LNCAP (cell line): ENCODE data around the gene ZFP42.

ENCODE experiments used
- TF ChIP-seq, protein P1 (sequence below): fragments of 450-650 bp; IDR thresholded peaks from 2 replicates; pipeline ENCODE4 v1.5.1; 2017; ENCODE audit warnings: mild to moderate bottlenecking

The ZFP42 gene

DNA sequence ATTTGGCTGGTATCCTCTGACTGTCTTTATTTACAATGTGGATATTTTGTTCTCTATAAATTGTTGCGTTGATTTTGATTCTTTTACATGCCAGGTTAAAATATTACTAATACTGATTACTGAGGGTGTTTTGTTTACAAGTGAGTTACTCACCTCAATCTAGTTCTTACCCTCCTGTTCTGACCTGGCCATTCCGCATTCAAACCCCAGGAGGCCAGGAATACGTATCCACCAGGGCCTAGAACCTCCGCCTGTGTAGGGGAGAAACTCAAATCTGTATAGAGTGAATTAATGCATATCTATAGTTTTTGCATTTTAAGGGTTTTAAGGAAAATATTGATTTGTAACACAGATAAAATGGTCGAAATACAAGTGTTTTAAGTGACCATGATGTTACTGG, 2.6 kb upstream of the ZFP42 start:
- TF ChIP-seq, protein P1, sequence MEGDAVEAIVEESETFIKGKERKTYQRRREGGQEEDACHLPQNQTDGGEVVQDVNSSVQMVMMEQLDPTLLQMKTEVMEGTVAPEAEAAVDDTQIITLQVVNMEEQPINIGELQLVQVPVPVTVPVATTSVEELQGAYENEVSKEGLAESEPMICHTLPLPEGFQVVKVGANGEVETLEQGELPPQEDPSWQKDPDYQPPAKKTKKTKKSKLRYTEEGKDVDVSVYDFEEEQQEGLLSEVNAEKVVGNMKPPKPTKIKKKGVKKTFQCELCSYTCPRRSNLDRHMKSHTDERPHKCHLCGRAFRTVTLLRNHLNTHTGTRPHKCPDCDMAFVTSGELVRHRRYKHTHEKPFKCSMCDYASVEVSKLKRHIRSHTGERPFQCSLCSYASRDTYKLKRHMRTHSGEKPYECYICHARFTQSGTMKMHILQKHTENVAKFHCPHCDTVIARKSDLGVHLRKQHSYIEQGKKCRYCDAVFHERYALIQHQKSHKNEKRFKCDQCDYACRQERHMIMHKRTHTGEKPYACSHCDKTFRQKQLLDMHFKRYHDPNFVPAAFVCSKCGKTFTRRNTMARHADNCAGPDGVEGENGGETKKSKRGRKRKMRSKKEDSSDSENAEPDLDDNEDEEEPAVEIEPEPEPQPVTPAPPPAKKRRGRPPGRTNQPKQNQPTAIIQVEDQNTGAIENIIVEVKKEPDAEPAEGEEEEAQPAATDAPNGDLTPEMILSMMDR = no peak

GRCh38 chr4:187993827-187994226, 1.7 kb upstream of the ZFP42 start:
- TF ChIP-seq, protein P1 = peak; percentile 28; the same call in 1 of the 2 replicates

DNA sequence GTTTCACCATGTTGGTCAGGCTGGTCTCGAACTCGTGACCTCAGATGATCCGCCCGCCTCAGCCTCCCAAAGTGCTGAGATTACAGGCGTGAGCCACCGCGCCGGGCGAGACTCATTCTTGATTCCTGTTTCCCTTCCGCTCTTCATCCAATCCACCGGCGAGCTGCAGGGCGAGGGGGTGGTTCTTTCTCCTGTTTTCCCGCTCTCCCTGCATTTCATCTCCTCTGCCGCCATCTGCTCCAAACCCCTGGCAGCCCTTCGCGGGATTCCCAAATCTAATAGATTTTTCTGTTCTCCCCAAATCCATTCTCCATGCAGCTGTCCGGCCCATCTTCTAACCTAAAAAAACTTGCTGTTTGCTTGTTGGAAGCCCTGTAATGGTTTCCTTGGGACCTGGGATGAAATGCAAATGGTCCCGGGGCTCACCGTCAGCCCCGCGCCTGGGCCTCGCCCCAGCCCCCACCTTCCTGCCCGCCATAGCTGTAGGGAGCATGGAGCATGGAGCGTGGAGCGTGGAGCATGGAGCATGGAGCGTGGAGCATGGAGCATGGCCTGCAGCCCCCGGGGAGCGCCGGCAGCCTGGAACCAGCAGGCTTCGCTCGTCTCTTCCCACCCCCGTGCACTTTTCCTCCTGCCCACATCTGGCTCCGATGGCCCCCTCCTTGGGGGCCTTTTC, 1.1 kb downstream of the ZFP42 start:
- TF ChIP-seq, protein P1 = no peak

DNA sequence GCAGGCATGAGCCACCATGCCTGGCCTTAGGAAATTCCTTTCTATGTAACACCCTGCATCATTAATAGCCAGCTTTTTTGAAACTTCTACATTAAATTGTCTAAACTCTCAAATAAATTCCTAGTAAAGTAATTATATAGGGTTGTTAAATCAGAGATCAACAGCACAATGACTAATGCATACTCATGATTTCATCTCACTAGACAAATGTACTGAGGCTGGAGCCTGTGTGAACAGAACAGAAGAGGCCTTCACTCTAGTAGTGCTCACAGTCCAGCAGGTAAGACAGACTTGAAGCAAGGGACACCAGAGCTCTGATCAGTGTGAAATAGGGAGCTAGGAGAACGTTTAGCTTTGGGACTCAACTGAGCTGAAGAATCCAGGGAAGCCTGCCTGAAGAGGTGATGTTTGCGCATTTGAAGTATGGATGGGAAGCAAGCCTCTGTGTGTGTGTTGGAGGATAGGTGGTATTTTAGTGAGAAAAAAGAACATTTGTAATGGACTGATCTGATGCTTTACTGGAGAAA, 3.9 kb downstream of the ZFP42 start:
- TF ChIP-seq, protein P1 = no peak

GRCh38 chr4:188002323-188002722, 6.8 kb downstream of the ZFP42 start:
- TF ChIP-seq, protein P1 = no peak

GRCh38 chr4:188002751-188003150, 7.2 kb downstream of the ZFP42 start:
- TF ChIP-seq, protein P1 = no peak

GRCh38 chr4:188005561-188005960, 10.0 kb downstream of the ZFP42 start:
- TF ChIP-seq, protein P1 = no peak
